RWPE2 (cell line): ENCODE measurements around the gene RSAD2.

Experiments used
- ATAC-seq: fragments of 200-7000 bp; cut with Tn5 transposase; 3 replicates; pipeline ENCODE4 v1.9.1; 2021; ENCODE audit warnings: low read depth
- DNase-seq: peaks from one replicate; pipeline ENCODE4 v3.0.0-alpha.2; 2020; ENCODE audit warnings: low spot score
- H3K27ac ChIP-seq: fragments of 450-650 bp; 2 replicates; pipeline ENCODE4 v1.5.1; 2017; ENCODE audit warnings: mild to moderate bottlenecking; ENCODE audit not compliant: poor library complexity, severe bottlenecking
- H3K27me3 ChIP-seq: fragments of 250-450 bp; sonication (Bioruptor Pico); 2 replicates; pipeline ENCODE4 v1.5.1; 2021; ENCODE audit warnings: mild to moderate bottlenecking, moderate library complexity; ENCODE audit not compliant: insufficient read depth, poor library complexity, severe bottlenecking
- H3K36me3 ChIP-seq: fragments of 250-450 bp; sonication (Bioruptor Pico); 2 replicates; pipeline ENCODE4 v1.5.1; 2020; ENCODE audit warnings: low read depth, mild to moderate bottlenecking, moderate library complexity
- H3K4me1 ChIP-seq: fragments of 250-450 bp; sonication (Bioruptor Pico); 2 replicates; pipeline ENCODE4 v1.5.1; 2021; ENCODE audit warnings: mild to moderate bottlenecking, moderate library complexity; ENCODE audit not compliant: insufficient read depth, poor library complexity, severe bottlenecking
- H3K4me3 ChIP-seq: fragments of 250-450 bp; sonication (Bioruptor Pico); 2 replicates; pipeline ENCODE4 v1.5.1; 2021; ENCODE audit warnings: mild to moderate bottlenecking, moderate library complexity; ENCODE audit not compliant: severe bottlenecking
- H3K9me3 ChIP-seq: fragments of 250-450 bp; sonication (Bioruptor Pico); 2 replicates; pipeline ENCODE4 v1.5.1; 2021; ENCODE audit warnings: mild to moderate bottlenecking, moderate library complexity; ENCODE audit not compliant: severe bottlenecking
- CTCF ChIP-seq: fragments of 450-650 bp; IDR thresholded peaks from one replicate; pipeline ENCODE4 v1.5.1; 2017; ENCODE audit warnings: mild to moderate bottlenecking, moderate library complexity; ENCODE audit not compliant: poor library complexity, severe bottlenecking

The RSAD2 gene

GRCh38 chr2:6937157-6937556, 59.6 kb downstream of the RSAD2 start:
- ATAC-seq (no peak), DNase-seq (no peak)
- no peak for TF ChIP-seq CTCF
- H3K9me3 ChIP-seq = no peaks in the 10 kb centered on the region
- no peaks in the 10 kb centered on the region for H3K27me3 ChIP-seq
- H3K27ac ChIP-seq = no peak overlapping the region
- H3K4me1 ChIP-seq = no peaks in the 10 kb centered on the region
- H3K36me3 ChIP-seq = no peaks in the 10 kb centered on the region
- no peak overlapping the region for H3K4me3 ChIP-seq

- ATAC-seq (no peak), DNase-seq (no peak)
- TF ChIP-seq CTCF = no peak
- no peak overlapping the region for H3K4me3 ChIP-seq
- no peaks in the 10 kb centered on the region for H3K9me3 ChIP-seq
- no peak overlapping the region for H3K27ac ChIP-seq
- H3K36me3 ChIP-seq = no peaks in the 10 kb centered on the region
- no peaks in the 10 kb centered on the region for H3K27me3 ChIP-seq
- no peaks in the 10 kb centered on the region for H3K4me1 ChIP-seq
These were observed 60.0 kb downstream of the RSAD2 start for GRCh38 chr2:6937582-6937981.

- H3K36me3 ChIP-seq = no peaks in the 10 kb centered on the region
- no peaks in the 10 kb centered on the region for H3K4me1 ChIP-seq
- no peaks in the 10 kb centered on the region for H3K27me3 ChIP-seq
- H3K4me3 ChIP-seq = no peak overlapping the region
- DNase-seq = no peak
- no peaks in the 10 kb centered on the region for H3K9me3 ChIP-seq
- no peak overlapping the region for H3K27ac ChIP-seq
- no peak; the same call in 2 of the 3 replicates for ATAC-seq
- TF ChIP-seq CTCF = no peak
These were observed 61.5 kb downstream of the RSAD2 start for GRCh38 chr2:6939071-6939470.

- no peaks in the 10 kb centered on the region for H3K27me3 ChIP-seq
- no peak for DNase-seq
- ATAC-seq = no peak
- H3K36me3 ChIP-seq = no peaks in the 10 kb centered on the region
- TF ChIP-seq CTCF = no peak
- no peak overlapping the region for H3K27ac ChIP-seq
- H3K9me3 ChIP-seq = no peaks in the 10 kb centered on the region
- H3K4me1 ChIP-seq = no peaks in the 10 kb centered on the region
- no peak overlapping the region for H3K4me3 ChIP-seq
These were observed 63.2 kb downstream of the RSAD2 start for GRCh38 chr2:6940820-6941219.

GRCh38 chr2:6941299-6942046, 63.9 kb downstream of the RSAD2 start:
- no peak overlapping the region for H3K27ac ChIP-seq
- TF ChIP-seq CTCF = no peak
- no peaks in the 10 kb centered on the region for H3K9me3 ChIP-seq
- no peaks in the 10 kb centered on the region for H3K27me3 ChIP-seq
- no peaks in the 10 kb centered on the region for H3K36me3 ChIP-seq
- no peak overlapping the region for H3K4me3 ChIP-seq
- DNase-seq (no peak), ATAC-seq (no peak)
- H3K4me1 ChIP-seq = peaks cover 3% of the 10 kb centered on the region
